H9 (cell line): Measurements from ENCODE around the gene PDE4B. TPM values are rescaled to one million over a fixed set of nuclear protein-coding genes. Genes with fewer than 3 reads are reported as not detected.

Experiments used
- DNase-seq: peaks from one replicate; pipeline ENCODE4 v3.0.0-alpha.2; 2017
- H2AFZ ChIP-seq: one replicate; pipeline ENCODE4 v1.6.1; 2013; ENCODE audit warnings: mild to moderate bottlenecking, low read length, control low read depth, moderate library complexity
- H2AK5ac ChIP-seq: 2 replicates; pipeline ENCODE4 v1.6.1; 2013; ENCODE audit warnings: low read length, control low read depth, mixed read lengths; ENCODE audit not compliant: insufficient read length
- H2BK120ac ChIP-seq: one replicate; pipeline ENCODE4 v1.6.1; 2013; ENCODE audit warnings: low read depth, mild to moderate bottlenecking, low read length, control low read depth, inconsistent platforms; ENCODE audit not compliant: poor library complexity, severe bottlenecking
- H2BK12ac ChIP-seq: 2 replicates; pipeline ENCODE4 v1.6.1; 2013; ENCODE audit warnings: low read length, control low read depth, mixed read lengths, low read depth; ENCODE audit not compliant: insufficient read length
- H2BK15ac ChIP-seq: 2 replicates; pipeline ENCODE4 v1.6.1; 2013; ENCODE audit warnings: low read depth, low read length, control low read depth
- H2BK20ac ChIP-seq: one replicate; pipeline ENCODE4 v1.6.1; 2013; ENCODE audit warnings: low read depth, mild to moderate bottlenecking, low read length, control low read depth, inconsistent platforms; ENCODE audit not compliant: poor library complexity, severe bottlenecking
- H2BK5ac ChIP-seq: 2 replicates; pipeline ENCODE4 v1.6.1; 2013; ENCODE audit warnings: low read length, control low read depth, mixed read lengths; ENCODE audit not compliant: insufficient read length
- H3K14ac ChIP-seq: 2 replicates; pipeline ENCODE4 v1.6.1; 2013; ENCODE audit warnings: low read length, control low read depth; ENCODE audit not compliant: insufficient read depth
- H3K18ac ChIP-seq: 2 replicates; pipeline ENCODE4 v1.6.1; 2013; ENCODE audit warnings: low read depth, mild to moderate bottlenecking, mixed read lengths, low read length, control low read depth; ENCODE audit not compliant: insufficient read length
- H3K23ac ChIP-seq: 2 replicates; pipeline ENCODE4 v1.6.1; 2013; ENCODE audit warnings: low read length, control low read depth, mixed read lengths, low read depth; ENCODE audit not compliant: insufficient read length
- H3K23me2 ChIP-seq: 2 replicates; pipeline ENCODE4 v1.6.1; 2013; ENCODE audit warnings: low read depth, mild to moderate bottlenecking, mixed read lengths, low read length, control low read depth; ENCODE audit not compliant: insufficient read length, poor library complexity, severe bottlenecking
- H3K27ac ChIP-seq: 2 replicates; pipeline ENCODE4 v1.5.1; 2013; ENCODE audit warnings: low read length, control low read depth, mixed read lengths, low read depth; ENCODE audit not compliant: insufficient read length
- H3K27me3 ChIP-seq: 2 replicates; pipeline ENCODE4 v1.6.1; 2013; ENCODE audit warnings: low read length, control low read depth, inconsistent platforms; ENCODE audit not compliant: insufficient read depth
- H3K4ac ChIP-seq: 2 replicates; pipeline ENCODE4 v1.6.1; 2013; ENCODE audit warnings: low read depth, mild to moderate bottlenecking, control low read depth, inconsistent platforms, low read length, moderate library complexity
- H3K4me1 ChIP-seq: 2 replicates; pipeline ENCODE4 v1.6.1; 2013; ENCODE audit warnings: low read length, control low read depth, inconsistent platforms; ENCODE audit not compliant: insufficient read depth
- H3K4me2 ChIP-seq: 2 replicates; pipeline ENCODE4 v1.6.1; 2013; ENCODE audit warnings: low read length, control low read depth, mixed read lengths; ENCODE audit not compliant: insufficient read length, insufficient read depth
- H3K56ac ChIP-seq: 2 replicates; pipeline ENCODE4 v1.6.1; 2013; ENCODE audit warnings: low read depth, mild to moderate bottlenecking, mixed read lengths, low read length, control low read depth; ENCODE audit not compliant: insufficient read length
- H3K79me1 ChIP-seq: 2 replicates; pipeline ENCODE4 v1.6.1; 2013; ENCODE audit warnings: low read depth, mild to moderate bottlenecking, moderate library complexity, low read length, control low read depth, inconsistent platforms; ENCODE audit not compliant: insufficient read depth, poor library complexity, severe bottlenecking
- H3K79me2 ChIP-seq: 2 replicates; pipeline ENCODE4 v1.6.1; 2013; ENCODE audit warnings: low read length, control low read depth, inconsistent platforms; ENCODE audit not compliant: insufficient read depth
- H3K9ac ChIP-seq: 2 replicates; pipeline ENCODE4 v1.6.1; 2013; ENCODE audit warnings: low read length, control low read depth, mixed read lengths; ENCODE audit not compliant: insufficient read length; ENCODE audit errors: extremely low read depth
- H3K9me3 ChIP-seq: one replicate; pipeline ENCODE4 v1.6.1; 2013; ENCODE audit warnings: low read depth, low read length, inconsistent platforms; ENCODE audit not compliant: control insufficient read depth
- H3T11ph ChIP-seq: one replicate; pipeline ENCODE4 v1.6.1; 2013; ENCODE audit warnings: mild to moderate bottlenecking, low read length, control low read depth, inconsistent platforms
- H4K20me1 ChIP-seq: one replicate; pipeline ENCODE4 v1.6.1; 2013; ENCODE audit not compliant: control insufficient read depth, insufficient read length, insufficient read depth
- H4K5ac ChIP-seq: 2 replicates; pipeline ENCODE4 v1.6.1; 2013; ENCODE audit warnings: low read depth, mild to moderate bottlenecking, mixed read lengths, low read length, control low read depth; ENCODE audit not compliant: insufficient read length
- H4K8ac ChIP-seq: replicated peaks from 2 replicates; pipeline ENCODE4 v1.6.1; 2013; ENCODE audit warnings: low read length, control low read depth, mixed read lengths, low read depth; ENCODE audit not compliant: insufficient read length
- H4K91ac ChIP-seq: 2 replicates; pipeline ENCODE4 v1.6.1; 2013; ENCODE audit warnings: low read depth, mild to moderate bottlenecking, moderate library complexity, mixed read lengths, low read length, control low read depth; ENCODE audit not compliant: insufficient read length
- H3K27ac Mint-ChIP-seq, 3 experiments: 2 replicates in 2 of 3; 3 replicates in 1 of 3; pipeline ENCODE4 v1.8.0; 2020 to 2021; ENCODE audit warnings: mixed read lengths in 3 of 3, mild to moderate bottlenecking in 1 of 3, moderate library complexity in 1 of 3
- H3K27me3 Mint-ChIP-seq: 2 replicates; pipeline ENCODE4 v1.8.0; 2021; ENCODE audit warnings: low read depth, mild to moderate bottlenecking, moderate library complexity, mixed read lengths
- H3K36me3 Mint-ChIP-seq, 3 experiments: 2 replicates in 2 of 3; 3 replicates in 1 of 3; pipeline ENCODE4 v1.8.0; 2020 to 2021; ENCODE audit warnings: low read depth in 3 of 3, mixed read lengths in 3 of 3; ENCODE audit not compliant: insufficient read depth in 1 of 3
- H3K4me1 Mint-ChIP-seq, 2 experiments: 2 replicates each; pipeline ENCODE4 v1.8.0; 2020; ENCODE audit warnings: mixed read lengths in 2 of 2
- H3K4me3 Mint-ChIP-seq, 2 experiments: 2 replicates in 1 of 2; 3 replicates in 1 of 2; pipeline ENCODE4 v1.8.0; 2020 to 2021; ENCODE audit warnings: mild to moderate bottlenecking in 2 of 2, mixed read lengths in 2 of 2, moderate library complexity in 1 of 2
- H3K9me3 Mint-ChIP-seq, 2 experiments: 2 replicates in 1 of 2; 3 replicates in 1 of 2; pipeline ENCODE4 v1.8.0; 2020; ENCODE audit warnings: mild to moderate bottlenecking in 2 of 2, mixed read lengths in 2 of 2, moderate library complexity in 1 of 2
- CTCF ChIP-seq: fragments of 200-600 bp; sonication (generic); conservative IDR thresholded peaks from 3 replicates; pipeline ENCODE4 v1.8.0; 2021; ENCODE audit warnings: antibody characterized with exemption, mild to moderate bottlenecking
- WGBS: extraction: QIAGEN DNeasy Blood & Tissue Kit; methylation state at CpG from one replicate; pipeline ENCODE4 v1.1.7; 2013; ENCODE audit warnings: missing lambda C conversion rate, low lambda C conversion rate, mixed read lengths; ENCODE audit not compliant: insufficient read length; ENCODE audit errors: extremely low coverage; 5-methylcytosine and 5-hydroxymethylcytosine counted together
- total RNA-seq: library from RNA; stranded (reverse); gene quantifications from 2 replicates; pipeline ENCODE4 v1.2.1, GENCODE V29; 2021

The PDE4B gene
- total RNA-seq, 1 experiment from 2014 or later = 19.8 TPM

DNA sequence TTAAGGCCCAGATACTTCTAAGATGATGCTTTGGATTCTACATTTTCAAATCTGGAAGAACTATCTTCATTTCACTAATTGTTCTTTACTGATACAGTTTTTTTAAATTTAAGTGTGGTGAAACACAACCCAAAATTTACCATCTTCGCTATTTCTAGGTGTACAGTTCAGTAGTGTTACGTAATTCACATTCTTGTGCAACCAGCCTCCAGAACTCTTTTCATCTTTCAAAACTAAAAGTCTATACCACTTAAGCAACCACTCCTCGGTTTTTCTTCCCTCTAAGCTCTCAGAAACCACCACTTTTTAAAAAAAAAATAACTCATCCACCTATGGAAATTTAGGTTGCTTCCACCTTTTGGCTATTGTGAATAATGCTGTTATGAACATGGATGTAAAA is 220.7 kb downstream of the PDE4B start:
- no peak overlapping the region for H2BK15ac ChIP-seq
- no peak overlapping the region for H4K8ac ChIP-seq
- no peak overlapping the region for H2AK5ac ChIP-seq
- no peak overlapping the region for H2BK20ac ChIP-seq
- no peak overlapping the region for H4K91ac ChIP-seq
- H3K9me3 Mint-ChIP-seq = no peaks in the 10 kb centered on the region
- no peaks in the 10 kb centered on the region for H3K79me1 ChIP-seq
- WGBS = no CpG with 5 or more reads among the region's 3 CpGs
- H4K5ac ChIP-seq = no peak overlapping the region
- peaks cover 30% of the 10 kb centered on the region for H3K27me3 Mint-ChIP-seq
- H3K23ac ChIP-seq = no peak overlapping the region
- no peak overlapping the region for H3K56ac ChIP-seq
- H3K14ac ChIP-seq = no peak overlapping the region
- no peaks in the 10 kb centered on the region for H3K4me1 Mint-ChIP-seq
- H3K9me3 ChIP-seq = no peaks in the 10 kb centered on the region
- no peak overlapping the region for H3K4me3 Mint-ChIP-seq
- no peaks in the 10 kb centered on the region for H3K36me3 Mint-ChIP-seq
- H2BK12ac ChIP-seq = no peak overlapping the region
- H3K27ac Mint-ChIP-seq = no peak overlapping the region
- H3K79me2 ChIP-seq = no peaks in the 10 kb centered on the region
- H2BK120ac ChIP-seq = no peak overlapping the region
- H3K9ac ChIP-seq = no peak overlapping the region
- H3K18ac ChIP-seq = no peak overlapping the region
- H3K4me2 ChIP-seq = no peak overlapping the region
- no peak overlapping the region for H2BK5ac ChIP-seq
- no peaks in the 10 kb centered on the region for H3K4me1 ChIP-seq
- H4K20me1 ChIP-seq = no peaks in the 10 kb centered on the region
- no peak for DNase-seq
- H3K23me2 ChIP-seq = no peaks in the 10 kb centered on the region
- no peak overlapping the region for H2AFZ ChIP-seq
- no peak overlapping the region for H3K4ac ChIP-seq
- H3K27me3 ChIP-seq = no peaks in the 10 kb centered on the region; the same call in 1 of the 2 replicates
- H3T11ph ChIP-seq = no peak overlapping the region
- no peak overlapping the region for H3K27ac ChIP-seq
- TF ChIP-seq CTCF = no peak
